HG03060 (cell line): ENCODE results near the gene STARD9.
"Not testable (repeated sequence)": the region's sequence is repeated elsewhere in the genome, so short reads cannot be mapped to it uniquely, and the experiment has no call there.

ENCODE experiments used
- ATAC-seq: cut with Tn5 transposase; IDR thresholded peaks from one replicate; pipeline ENCODE4 v1.9.1; 2021; ENCODE audit warnings: low read depth, moderate number of reproducible peaks; ENCODE audit not compliant: unreplicated experiment

Gene STARD9

GRCh38 chr15:42621996-42622925 is 46.9 kb downstream of the STARD9 start:
- ATAC-seq = no peak

- ATAC-seq = no peak
Observed at GRCh38 chr15:42623951-42624350, 48.5 kb downstream of the STARD9 start.

GRCh38 chr15:42627485-42627884 is 52.1 kb downstream of the STARD9 start:
- ATAC-seq = no peak

GRCh38 chr15:42628761-42629160 is 53.4 kb downstream of the STARD9 start:
- no peak for ATAC-seq

- ATAC-seq = no peak
Observed at GRCh38 chr15:42632105-42632675, 56.8 kb downstream of the STARD9 start.

GRCh38 chr15:42640109-42640508 is 64.7 kb downstream of the STARD9 start:
- no peak for ATAC-seq

- ATAC-seq = no peak
Observed at GRCh38 chr15:42650208-42651066, 75.0 kb downstream of the STARD9 start.

GRCh38 chr15:42665827-42666226 is 90.4 kb downstream of the STARD9 start:
- ATAC-seq = no peak

GRCh38 chr15:42667855-42668254 is 92.4 kb downstream of the STARD9 start:
- no peak for ATAC-seq

- no peak for ATAC-seq
Observed at GRCh38 chr15:42670451-42670850, 95.0 kb downstream of the STARD9 start.

- no peak for ATAC-seq
Observed at GRCh38 chr15:42672444-42672843, 97.0 kb downstream of the STARD9 start.

GRCh38 chr15:42674472-42674871 is 99.1 kb downstream of the STARD9 start:
- no peak for ATAC-seq

GRCh38 chr15:42675021-42675420 is 99.6 kb downstream of the STARD9 start:
- no peak for ATAC-seq

GRCh38 chr15:42679285-42680141 is 104.1 kb downstream of the STARD9 start:
- no peak for ATAC-seq

- ATAC-seq = not testable (repeated sequence)
Observed at GRCh38 chr15:42680142-42680482, 104.7 kb downstream of the STARD9 start.

- ATAC-seq = no peak
Observed at GRCh38 chr15:42681119-42681518, 105.7 kb downstream of the STARD9 start.

GRCh38 chr15:42686281-42686680 is 110.9 kb downstream of the STARD9 start:
- ATAC-seq = no peak

GRCh38 chr15:42687740-42688139 is 112.3 kb downstream of the STARD9 start:
- ATAC-seq = no peak

- no peak for ATAC-seq
Observed at GRCh38 chr15:42688301-42688700, 112.9 kb downstream of the STARD9 start.

GRCh38 chr15:42691308-42691707 is 115.9 kb downstream of the STARD9 start:
- no peak for ATAC-seq
